Left ventricle myocardium inferior (tissue), 1 donor: ENCODE data around the gene CORO1A. TPM values are rescaled to one million over a fixed set of nuclear protein-coding genes. Genes with fewer than 3 reads are reported as not detected.
A peak's percentile ranks its signal among the peaks of the same experiment; 100 is the strongest.
"Not testable (repeated sequence)": the region's sequence is repeated elsewhere in the genome, so short reads cannot be mapped to it uniquely, and the experiment has no call there.

Experiments
- DNase-seq: peaks from one replicate; pipeline ENCODE4 v3.0.0-alpha.2; 2020
- H3K27ac ChIP-seq: fragments of 200-600 bp; replicated peaks from 2 replicates; pipeline ENCODE4 v1.8.0; 2021
- H3K27me3 ChIP-seq: fragments of 200-600 bp; 2 replicates; pipeline ENCODE4 v1.8.0; 2021; ENCODE audit warnings: low read depth
- H3K36me3 ChIP-seq: fragments of 200-600 bp; 2 replicates; pipeline ENCODE4 v1.8.0; 2021
- H3K4me1 ChIP-seq: fragments of 200-600 bp; 2 replicates; pipeline ENCODE4 v1.8.0; 2021
- H3K4me3 ChIP-seq: fragments of 200-600 bp; 2 replicates; pipeline ENCODE4 v1.8.0; 2021; ENCODE audit warnings: mild to moderate bottlenecking, moderate library complexity
- H3K9me3 ChIP-seq: fragments of 200-600 bp; replicated peaks from 2 replicates; pipeline ENCODE4 v1.8.0; 2021
- CTCF ChIP-seq: fragments of 200-600 bp; IDR thresholded peaks from 2 replicates; pipeline ENCODE4 v1.8.0; 2021; ENCODE audit warnings: antibody characterized with exemption, mild to moderate bottlenecking, borderline replicate concordance
- intact Hi-C: fragments of 100-400 bp; cut with micrococcal nuclease; formaldehyde crosslinking; loops from one replicate; pipeline ENCODE4 v1.11.0; 2022
- total RNA-seq: library from RNA; stranded (reverse); fragmentation: NEBNext Ultra II Directional; extraction: Animal tissue kit (Norgen Biotek cat#: 25700); gene quantifications from one replicate; pipeline ENCODE4 v1.2.1, GENCODE V29; 2021
- donor health status: DM: no; HTN: yes; CAD: no; lungs with severe emphysema.

The CORO1A gene
- total RNA-seq, 1 donor from 2014 or later, result 7.7 TPM

GRCh38 chr16:30185683-30186421 lies 2.5 kb downstream of the CORO1A start:
- Histone ChIP-seq H3K27me3 (no peaks in the 10 kb centered on the region), H3K27ac (peak overlapping the region; percentile 47), H3K36me3 (no peaks in the 10 kb centered on the region), H3K4me1 (peaks cover 26% of the 10 kb centered on the region), H3K4me3 (peak overlapping the region; percentile 75), H3K9me3 (no peaks in the 10 kb centered on the region)
- DNase-seq, result peak; percentile 60
- TF ChIP-seq CTCF, result no peak
- intact Hi-C loops, result no loop called here

- no peak for DNase-seq
- intact Hi-C loops, result no loop called here
Measured at GRCh38 chr16:30186444-30186781, 3.0 kb downstream of the CORO1A start.

GRCh38 chr16:30186782-30187555 lies 3.6 kb downstream of the CORO1A start:
- Histone ChIP-seq H3K27ac (no peak overlapping the region), H3K4me3 (peak overlapping the region; percentile 75), H3K27me3 (no peaks in the 10 kb centered on the region), H3K4me1 (peaks cover 26% of the 10 kb centered on the region), H3K9me3 (no peaks in the 10 kb centered on the region), H3K36me3 (no peaks in the 10 kb centered on the region)
- TF ChIP-seq CTCF, result peak; percentile 78
- DNase-seq, result peak; percentile 75
- intact Hi-C loops, result no loop called here

More at GRCh38 chr16:30186444-30186781, 3.0 kb downstream of the CORO1A start:
- Histone ChIP-seq H3K27ac (peak overlapping the region; percentile 47), H3K4me3 (peak overlapping the region; percentile 75), H3K36me3 (no peaks in the 10 kb centered on the region), H3K27me3 (no peaks in the 10 kb centered on the region), H3K9me3 (no peaks in the 10 kb centered on the region), H3K4me1 (peaks cover 26% of the 10 kb centered on the region)
- TF ChIP-seq CTCF, result no peak

GRCh38 chr16:30187556-30187865 lies 4.1 kb downstream of the CORO1A start:
- intact Hi-C loops, result no loop called here
- no peak for TF ChIP-seq CTCF
- no peak overlapping the region for H3K27ac ChIP-seq
- H3K4me3 ChIP-seq, result no peak overlapping the region
- peaks cover 26% of the 10 kb centered on the region for H3K4me1 ChIP-seq
- H3K9me3 ChIP-seq, result no peaks in the 10 kb centered on the region
- no peak for DNase-seq
- H3K36me3 ChIP-seq, result no peaks in the 10 kb centered on the region
- no peaks in the 10 kb centered on the region for H3K27me3 ChIP-seq

- H3K27ac ChIP-seq, result no peak overlapping the region
- intact Hi-C loops, result no loop called here
- DNase-seq, result no peak
- H3K36me3 ChIP-seq, result no peaks in the 10 kb centered on the region
- peaks cover 21% of the 10 kb centered on the region for H3K4me1 ChIP-seq
- H3K9me3 ChIP-seq, result no peaks in the 10 kb centered on the region
- no peak for TF ChIP-seq CTCF
- no peak overlapping the region for H3K4me3 ChIP-seq
- no peaks in the 10 kb centered on the region for H3K27me3 ChIP-seq
Measured at GRCh38 chr16:30187971-30188561, 4.7 kb downstream of the CORO1A start.

- H3K27me3 ChIP-seq, H3K4me1 ChIP-seq, H3K27ac ChIP-seq, intact Hi-C loops, H3K4me3 ChIP-seq, DNase-seq, H3K9me3 ChIP-seq, H3K36me3 ChIP-seq: not testable (repeated sequence)
Measured at GRCh38 chr16:30191158-30191557, 7.8 kb downstream of the CORO1A start.

- H3K4me3 ChIP-seq, H3K27me3 ChIP-seq, intact Hi-C loops, H3K36me3 ChIP-seq, H3K27ac ChIP-seq, H3K9me3 ChIP-seq, H3K4me1 ChIP-seq, DNase-seq: not testable (repeated sequence)
Measured at GRCh38 chr16:30193098-30193497, 9.7 kb downstream of the CORO1A start.

- H3K27me3 ChIP-seq, H3K36me3 ChIP-seq, DNase-seq, H3K4me1 ChIP-seq, intact Hi-C loops, H3K9me3 ChIP-seq: not testable (repeated sequence)
- peak within 1 kb of the TSS; percentile 63 for H3K4me3 ChIP-seq
- peak within 1 kb of the TSS; percentile 66 for H3K27ac ChIP-seq
Measured at GRCh38 chr16:30193615-30194014, 10.2 kb downstream of the CORO1A start, which contains the start of the genes BOLA2B and SLX1A. TSS of gene BOLA2B (minus strand) at chr16:30193666. CDS start at chr16:30193595, 71 bp downstream. TSS of gene SLX1A (plus strand) at chr16:30193875. CDS start at chr16:30194085, 210 bp downstream.
